Naive thymus-derived CD8-positive, alpha-beta T cell (primary cell): ENCODE results near the gene FLOT2. TPM values are rescaled to one million over a fixed set of nuclear protein-coding genes. Genes with fewer than 3 reads are reported as not detected.
"Not testable (repeated sequence)": the region's sequence is repeated elsewhere in the genome, so short reads cannot be mapped to it uniquely, and the experiment has no call there.

Experiments used
- ATAC-seq, 2 donors: fragments of 150-1000 bp; cut with Tn5 transposase in 1 of 2; sonication (Bioruptor Pico), chemical (Tn5 transposase) in 1 of 2; 1 replicate in 1 of 2; 2 replicates in 1 of 2; pipeline ENCODE4 v1.10.0; 2021; ENCODE audit warnings: mild to moderate bottlenecking in 2 of 2, moderate library complexity in 2 of 2
- POLR2A ChIA-PET: fragments of 350-600 bp; sonication (Branson Sonifier 250); formaldehyde crosslinking; loops from one replicate; lab custom pipeline; 2021; ENCODE audit warnings: antibody characterized with exemption; lab: Charles Lee
- DNase-seq, 10 donors: peaks; one replicate each; pipeline versions ENCODE4 v3.0.0 to v3.0.0-alpha.2; 2020 to 2022
- H3K27ac Mint-ChIP-seq, 10 donors: one replicate each; pipeline ENCODE4 v1.8.0; 2020 to 2022; ENCODE audit warnings: mild to moderate bottlenecking in 10 of 10, mixed read lengths in 10 of 10, moderate library complexity in 4 of 10, inconsistent platforms in 1 of 10
- H3K27me3 Mint-ChIP-seq, 5 donors: one replicate each; pipeline ENCODE4 v1.8.0; 2021 to 2022; ENCODE audit warnings: mixed read lengths in 5 of 5
- H3K36me3 Mint-ChIP-seq, 3 donors: one replicate each; pipeline ENCODE4 v1.8.0; 2020 to 2022; ENCODE audit warnings: mixed read lengths in 3 of 3, mild to moderate bottlenecking in 2 of 3, inconsistent platforms in 1 of 3
- H3K4me1 Mint-ChIP-seq, 4 donors: one replicate each; pipeline ENCODE4 v1.8.0; 2021 to 2022; ENCODE audit warnings: mixed read lengths in 4 of 4
- H3K4me3 Mint-ChIP-seq, 10 donors: one replicate each; pipeline ENCODE4 v1.8.0; 2020 to 2022; ENCODE audit warnings: mild to moderate bottlenecking in 10 of 10, mixed read lengths in 10 of 10, moderate library complexity in 6 of 10, inconsistent platforms in 1 of 10
- H3K9me3 Mint-ChIP-seq, 9 donors: one replicate each; pipeline ENCODE4 v1.8.0; 2020 to 2022; ENCODE audit warnings: mixed read lengths in 9 of 9, mild to moderate bottlenecking in 3 of 9, inconsistent platforms in 1 of 9, moderate library complexity in 1 of 9
- polyA plus RNA-seq, 3 donors: library from polyadenylated mRNA; unstranded; fragments of 300-500 nt; fragmentation: Illumina TruSeq; gene quantifications; one replicate each; pipeline ENCODE4 v1.2.3, GENCODE V29; 2021
- total RNA-seq, 8 experiments: library from RNA in 2 of 8; stranded (reverse) in 2 of 8; gene quantifications; one replicate each; pipeline ENCODE4 v1.2.3 and lab custom pipeline; 2021 to 2026

Gene FLOT2
- total and polyA plus RNA-seq, 5 experiments from 2014 or later: 206 to 253 (median 230) TPM

- ATAC-seq: peak in 1 of 2 donors; percentile 40
- no peaks in the 10 kb centered on the region for H3K27me3 Mint-ChIP-seq
- H3K27ac Mint-ChIP-seq: peak overlapping the region in 9 of 10 donors; percentile 38 to 91 (median 74)
- no peak for DNase-seq
- H3K4me1 Mint-ChIP-seq: peaks cover 19 to 89% (median 72%) of the 10 kb centered on the region in 4 donors
- peak overlapping the region in 3 of 10 donors; percentile 4 to 27 (median 14) for H3K4me3 Mint-ChIP-seq
- no peaks in the 10 kb centered on the region for H3K9me3 Mint-ChIP-seq
- POLR2A ChIA-PET: interaction anchor here (0.7 to 1.9 kb wide), 3 partner anchors 10 to 14 kb away, joined by 3 to 6 read pairs (median 3); no protein-coding TSS in a partner anchor
- H3K36me3 Mint-ChIP-seq: peaks cover 0 to 36% (median 0%) of the 10 kb centered on the region in 3 donors
Observed at GRCh38 chr17:28935744-28936460, 38.4 kb upstream of the FLOT2 start.

DNA sequence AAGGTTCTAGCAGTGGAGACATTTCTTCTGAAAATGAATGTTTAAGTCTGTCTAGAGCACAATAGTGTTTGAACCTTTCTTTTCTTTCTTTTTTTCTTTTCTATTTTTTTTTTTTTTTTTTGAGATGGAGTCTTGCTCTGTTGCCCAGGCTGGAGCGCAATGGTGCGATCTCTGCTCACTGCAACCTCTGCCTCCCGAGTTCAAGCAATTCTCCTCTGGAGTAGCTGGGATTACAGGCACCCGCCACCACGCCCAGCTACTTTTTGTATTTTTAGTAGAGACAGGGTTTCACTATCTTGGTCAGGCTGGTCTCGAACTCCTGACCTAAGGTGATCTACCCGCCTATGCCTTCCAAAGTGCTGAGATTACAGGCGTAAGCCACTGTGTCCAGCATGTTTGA lies 37.0 kb upstream of the FLOT2 start:
- not testable (repeated sequence) for DNase-seq, H3K9me3 Mint-ChIP-seq, ATAC-seq, H3K4me3 Mint-ChIP-seq, H3K27me3 Mint-ChIP-seq
- H3K36me3 Mint-ChIP-seq: peaks cover 0 to 37% (median 0%) of the 10 kb centered on the region in 3 donors
- H3K4me1 Mint-ChIP-seq: peaks cover 22 to 88% (median 72%) of the 10 kb centered on the region in 4 donors
- peak overlapping the region in 7 of 10 donors; percentile 2 to 80 (median 59) for H3K27ac Mint-ChIP-seq
- POLR2A ChIA-PET: interaction anchor here (0.6 to 1.9 kb wide), 4 partner anchors 15 to 215 kb away, joined by 3 to 7 read pairs (median 5); partner anchors contain the start of gene RPL23A

DNA sequence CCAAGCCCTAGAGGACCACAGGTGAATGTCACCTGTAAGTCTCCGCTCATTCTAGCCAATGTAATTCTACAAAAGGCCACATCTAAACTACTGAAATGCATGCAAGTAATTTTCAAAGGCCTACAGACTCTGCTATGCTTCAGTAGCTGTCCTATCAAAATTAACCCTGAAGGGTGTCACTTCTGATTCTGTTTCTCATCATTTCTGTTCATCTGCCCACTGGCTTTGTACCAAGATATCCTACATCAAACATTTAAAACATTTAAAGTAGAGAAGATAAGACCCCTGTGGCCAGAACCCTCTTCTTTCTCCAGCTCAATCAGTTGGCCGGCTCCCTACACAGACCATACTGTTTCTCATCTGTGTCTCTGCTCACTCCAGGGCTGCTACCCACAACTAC lies 32.3 kb upstream of the FLOT2 start:
- DNase-seq: no peak
- Mint-ChIP-seq H3K4me1 (peaks cover 25 to 86% (median 65%) of the 10 kb centered on the region in 4 donors), H3K27ac (peak overlapping the region; percentile 73 to 98 (median 92)), H3K9me3 (peaks cover 0 to 6% (median 0%) of the 10 kb centered on the region in 9 donors), H3K27me3 (no peaks in the 10 kb centered on the region), H3K4me3 (peak overlapping the region in 2 of 10 donors; percentile 9 to 31), H3K36me3 (peaks cover 3 to 37% (median 14%) of the 10 kb centered on the region in 3 donors)
- POLR2A ChIA-PET: interaction anchor here (0.6 to 1.9 kb wide), 4 partner anchors 16 to 269 kb away, joined by 3 to 8 read pairs (median 6); no protein-coding TSS in a partner anchor
- no peak for ATAC-seq

GRCh38 chr17:28928061-28928460 lies 30.5 kb upstream of the FLOT2 start:
- H3K27me3 Mint-ChIP-seq: no peaks in the 10 kb centered on the region
- no peak for DNase-seq
- peaks cover 3 to 47% (median 24%) of the 10 kb centered on the region in 3 donors for H3K36me3 Mint-ChIP-seq

DNA sequence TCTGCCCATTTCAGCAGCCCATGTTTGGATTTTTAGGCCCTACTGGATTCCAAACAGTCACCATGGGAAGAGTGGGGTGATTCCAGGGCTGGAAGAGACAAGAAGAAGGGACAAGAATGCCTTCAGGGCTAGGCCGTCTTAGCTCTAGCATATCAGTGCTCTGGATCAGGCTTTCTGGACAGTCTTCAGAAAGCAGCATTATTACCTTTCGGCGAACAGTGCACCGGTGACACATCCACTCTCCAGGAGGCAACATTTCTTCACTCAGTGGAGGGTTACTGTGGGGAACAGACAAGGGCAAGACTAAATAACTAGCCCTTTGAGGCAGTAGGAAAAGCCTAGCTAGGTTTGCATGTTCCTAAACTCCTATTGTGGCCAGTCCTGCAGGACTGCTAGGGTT lies 29.3 kb upstream of the FLOT2 start:
- POLR2A ChIA-PET: interaction anchor here (1.1 to 4.0 kb wide), 9 partner anchors 8 to 207 kb away, joined by 3 to 82 read pairs (median 5); partner anchors contain the start of genes DHRS13, FLOT2, PHF12 and RPL23A
- ATAC-seq: no peak
- peaks cover 24 to 72% (median 56%) of the 10 kb centered on the region in 4 donors for H3K4me1 Mint-ChIP-seq
- H3K27me3 Mint-ChIP-seq: no peaks in the 10 kb centered on the region
- H3K36me3 Mint-ChIP-seq: peaks cover 3 to 55% (median 26%) of the 10 kb centered on the region in 3 donors
- peaks cover 0 to 6% (median 0%) of the 10 kb centered on the region in 9 donors for H3K9me3 Mint-ChIP-seq
- peak overlapping the region in 7 of 10 donors; percentile 5 to 69 (median 61) for H3K4me3 Mint-ChIP-seq
- no peak for DNase-seq
- H3K27ac Mint-ChIP-seq: peak overlapping the region; percentile 92 to 99 (median 96)

More at GRCh38 chr17:28928061-28928460, 30.5 kb upstream of the FLOT2 start:
- POLR2A ChIA-PET: interaction anchor here (1.4 to 4.0 kb wide), 2 partner anchors 10 to 22 kb away, joined by 3 to 82 read pairs; partner anchors contain the start of gene PHF12
- H3K27ac Mint-ChIP-seq: peak overlapping the region; percentile 92 to 99 (median 96)
- peaks cover 0 to 6% (median 0%) of the 10 kb centered on the region in 9 donors for H3K9me3 Mint-ChIP-seq
- peaks cover 24 to 81% (median 58%) of the 10 kb centered on the region in 4 donors for H3K4me1 Mint-ChIP-seq
- no peak for ATAC-seq
- peak overlapping the region in 2 of 10 donors; percentile 48 to 53 for H3K4me3 Mint-ChIP-seq

DNA sequence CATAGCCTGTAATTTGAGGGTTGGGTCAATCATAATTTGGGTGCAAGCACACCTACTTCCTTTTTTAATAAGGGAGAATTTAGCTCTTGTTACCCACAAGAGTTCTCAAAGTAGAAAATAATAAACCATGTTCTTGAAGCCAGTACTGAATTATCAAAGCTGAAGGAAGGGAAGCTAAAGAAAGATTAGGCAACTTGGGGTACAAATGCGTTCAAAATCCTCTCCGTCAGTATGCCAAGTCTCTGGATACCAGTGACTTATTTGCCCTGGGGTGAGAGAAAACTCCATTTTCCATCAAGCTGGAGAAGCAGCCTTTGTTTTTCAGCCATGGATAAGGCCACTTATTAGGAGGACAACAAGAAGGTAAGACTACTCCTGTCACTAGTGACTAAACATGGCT lies 28.8 kb upstream of the FLOT2 start:
- peaks cover 0 to 6% (median 0%) of the 10 kb centered on the region in 9 donors for H3K9me3 Mint-ChIP-seq
- peak overlapping the region; percentile 29 to 71 (median 66) for H3K4me3 Mint-ChIP-seq
- H3K4me1 Mint-ChIP-seq: peaks cover 24 to 72% (median 56%) of the 10 kb centered on the region in 4 donors
- ATAC-seq (peak in 1 of 2 donors; percentile 4), DNase-seq (no peak)
- POLR2A ChIA-PET: interaction anchor here (0.6 to 4.0 kb wide), 11 partner anchors 11 to 207 kb away, joined by 3 to 82 read pairs (median 5); partner anchors contain the start of genes DHRS13, FLOT2, PHF12 and RPL23A
- H3K27ac Mint-ChIP-seq: peak overlapping the region; percentile 92 to 99 (median 96)
- peaks cover 3 to 56% (median 26%) of the 10 kb centered on the region in 3 donors for H3K36me3 Mint-ChIP-seq
- no peaks in the 10 kb centered on the region for H3K27me3 Mint-ChIP-seq

DNA sequence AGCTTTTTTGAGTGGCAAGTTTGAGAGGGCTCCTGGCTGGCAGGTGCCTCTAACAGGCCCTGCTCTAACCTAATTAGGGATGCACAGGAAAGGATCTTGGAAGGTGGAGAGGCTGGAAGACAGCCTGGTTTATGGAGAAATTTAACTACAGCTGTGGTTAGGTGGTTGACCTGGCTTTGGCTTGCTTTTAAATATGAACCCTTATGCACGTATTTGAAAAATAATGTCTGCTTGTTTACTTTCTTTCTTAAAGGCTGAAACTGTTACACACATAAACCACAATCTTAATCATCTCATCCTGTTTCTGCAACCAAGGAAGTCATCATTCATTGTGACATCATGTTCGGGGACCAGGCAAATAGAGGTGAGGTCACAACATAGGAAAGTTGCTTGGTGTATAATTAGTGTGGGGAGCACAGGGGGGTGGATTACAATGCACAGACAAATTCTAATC lies 28.4 kb upstream of the FLOT2 start:
- peaks cover 3 to 60% (median 26%) of the 10 kb centered on the region in 3 donors for H3K36me3 Mint-ChIP-seq
- ATAC-seq (peak; percentile 87 to 95), DNase-seq (peak in 9 of 10 donors; percentile 27 to 88 (median 78))
- H3K4me1 Mint-ChIP-seq: peaks cover 24 to 71% (median 56%) of the 10 kb centered on the region in 4 donors
- POLR2A ChIA-PET: interaction anchor here (0.6 to 4.0 kb wide), 12 partner anchors 12 to 207 kb away, joined by 3 to 82 read pairs (median 4); partner anchors contain the start of genes DHRS13, FLOT2, PHF12 and RPL23A
- peak overlapping the region; percentile 29 to 71 (median 66) for H3K4me3 Mint-ChIP-seq
- peak overlapping the region; percentile 92 to 99 (median 96) for H3K27ac Mint-ChIP-seq
- H3K27me3 Mint-ChIP-seq: no peaks in the 10 kb centered on the region
- peaks cover 0 to 6% (median 0%) of the 10 kb centered on the region in 9 donors for H3K9me3 Mint-ChIP-seq

- DNase-seq (no peak), ATAC-seq (no peak)
- Mint-ChIP-seq H3K36me3 (peaks cover 3 to 96% (median 20%) of the 10 kb centered on the region in 3 donors), H3K4me1 (peaks cover 3 to 25% (median 15%) of the 10 kb centered on the region in 4 donors), H3K27ac (peak overlapping the region in 9 of 10 donors; percentile 11 to 76 (median 47)), H3K9me3 (no peaks in the 10 kb centered on the region), H3K4me3 (no peak overlapping the region), H3K27me3 (no peaks in the 10 kb centered on the region)
- POLR2A ChIA-PET: no interaction called here
Observed at GRCh38 chr17:28920201-28920600, 22.7 kb upstream of the FLOT2 start.

DNA sequence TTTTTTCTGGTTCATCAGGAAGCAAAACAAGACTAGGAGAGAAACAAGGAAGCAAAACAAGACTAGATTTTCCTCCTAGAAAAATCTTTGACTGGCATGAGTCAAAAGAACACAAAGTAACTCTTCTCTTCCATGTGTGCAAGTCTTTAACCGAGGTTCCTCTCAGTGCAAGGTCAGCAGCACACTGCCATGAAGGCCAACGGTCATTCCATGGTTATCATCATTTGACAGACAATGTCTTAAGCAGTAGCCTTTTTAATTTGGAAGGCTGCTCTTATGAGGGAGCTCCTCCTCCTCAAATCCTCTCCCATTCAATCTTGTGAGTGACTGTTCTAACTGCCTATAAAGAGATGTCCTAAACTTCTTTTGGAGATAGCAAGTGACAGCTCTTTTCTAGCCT lies 20.8 kb upstream of the FLOT2 start:
- H3K9me3 Mint-ChIP-seq: no peaks in the 10 kb centered on the region
- H3K36me3 Mint-ChIP-seq: peaks cover 5 to 95% (median 13%) of the 10 kb centered on the region in 3 donors
- peak overlapping the region in 5 of 10 donors; percentile 19 to 48 (median 47) for H3K27ac Mint-ChIP-seq
- no peak for DNase-seq
- no peak for ATAC-seq
- peaks cover 0 to 13% (median 8%) of the 10 kb centered on the region in 4 donors for H3K4me1 Mint-ChIP-seq
- H3K4me3 Mint-ChIP-seq: no peak overlapping the region
- POLR2A ChIA-PET: interaction anchor here (0.7 to 1.2 kb wide), 4 partner anchors 9 to 161 kb away, joined by 3 to 5 read pairs (median 3); no protein-coding TSS in a partner anchor
- H3K27me3 Mint-ChIP-seq: no peaks in the 10 kb centered on the region

DNA sequence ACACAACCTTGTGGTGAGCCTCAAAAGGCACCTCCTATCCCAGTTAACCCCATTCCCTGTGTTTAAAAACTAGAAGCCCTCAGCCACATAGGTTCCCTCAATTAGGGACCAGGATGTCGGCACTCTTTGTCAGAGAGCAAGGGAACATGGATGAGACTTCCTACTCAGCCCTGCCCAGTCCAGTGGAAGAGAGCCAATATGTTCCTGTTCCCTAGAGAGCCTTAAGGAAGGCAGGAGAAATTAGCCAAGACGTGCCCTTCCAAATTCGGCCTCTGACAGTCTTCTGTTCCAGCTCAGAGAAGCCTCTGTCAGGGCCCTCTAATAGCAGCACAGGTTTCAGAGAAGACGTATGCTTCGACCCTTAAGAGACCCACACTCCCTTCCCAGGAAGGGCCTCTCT lies 19.9 kb upstream of the FLOT2 start:
- Mint-ChIP-seq H3K9me3 (no peaks in the 10 kb centered on the region), H3K36me3 (peaks cover 5 to 96% (median 15%) of the 10 kb centered on the region in 3 donors)

DNA sequence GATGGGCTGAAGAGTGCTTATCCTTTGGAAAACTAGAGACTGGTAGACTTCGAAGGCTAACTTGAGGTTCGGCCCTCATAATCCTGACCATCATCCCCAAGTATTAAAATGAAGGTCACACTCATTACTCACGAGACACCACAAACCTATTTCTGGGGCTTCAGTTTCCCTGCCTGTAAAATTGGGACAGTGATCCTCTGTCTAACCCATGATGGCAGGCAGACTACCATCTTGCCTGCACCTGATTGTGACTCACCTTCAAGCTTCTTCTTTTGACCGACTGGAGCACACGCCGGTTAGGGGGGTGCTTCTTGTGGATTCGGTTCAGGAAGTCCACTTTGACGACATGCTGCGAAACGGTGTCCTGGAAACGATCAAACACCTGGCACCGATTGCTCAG lies 19.5 kb upstream of the FLOT2 start:
- H3K27me3 Mint-ChIP-seq: no peaks in the 10 kb centered on the region
- no peak overlapping the region for H3K4me3 Mint-ChIP-seq
- POLR2A ChIA-PET: interaction anchor here (1.1 to 1.7 kb wide), 3 partner anchors 21 to 75 kb away, joined by 3 to 8 read pairs (median 4); no protein-coding TSS in a partner anchor
- H3K27ac Mint-ChIP-seq: peak overlapping the region in 7 of 10 donors; percentile 33 to 87 (median 53)
- ATAC-seq (no peak), DNase-seq (no peak)
- no peaks in the 10 kb centered on the region for H3K9me3 Mint-ChIP-seq
- H3K4me1 Mint-ChIP-seq: peaks cover 0 to 9% (median 8%) of the 10 kb centered on the region in 4 donors
- H3K36me3 Mint-ChIP-seq: peaks cover 5 to 97% (median 15%) of the 10 kb centered on the region in 3 donors

More for the DNA sequence above, 19.9 kb upstream of the FLOT2 start:
- H3K27me3 Mint-ChIP-seq: no peaks in the 10 kb centered on the region
- DNase-seq (no peak), ATAC-seq (no peak)
- peaks cover 0 to 9% (median 8%) of the 10 kb centered on the region in 4 donors for H3K4me1 Mint-ChIP-seq
- POLR2A ChIA-PET: interaction anchor here (0.7 to 1.7 kb wide), 3 partner anchors 21 to 162 kb away, joined by 3 to 8 read pairs (median 3); no protein-coding TSS in a partner anchor
- H3K4me3 Mint-ChIP-seq: no peak overlapping the region
- H3K27ac Mint-ChIP-seq: peak overlapping the region in 5 of 10 donors; percentile 25 to 56 (median 41)
